G401.6 (cell line): ENCODE results near the gene CHRM1.

Experiments
- FAIRE-seq: peaks from 2 replicates; lab custom pipeline; 2012; peaks lifted over from hg19 to GRCh38; lab: Jason Lieb, UNC

The CHRM1 gene

GRCh38 chr11:62925745-62926679 is 4.8 kb upstream of the CHRM1 start:
- FAIRE-seq = no peak

GRCh38 chr11:62925308-62925707 is 4.1 kb upstream of the CHRM1 start:
- no peak for FAIRE-seq

- no peak for FAIRE-seq
Observed at GRCh38 chr11:62923601-62924411, 2.6 kb upstream of the CHRM1 start.

GRCh38 chr11:62922653-62923431 is 1.7 kb upstream of the CHRM1 start:
- FAIRE-seq = no peak

- FAIRE-seq = no peak
Observed at GRCh38 chr11:62922189-62922589, 1.0 kb upstream of the CHRM1 start.

GRCh38 chr11:62921573-62922188 is 518 bp upstream of the CHRM1 start:
- FAIRE-seq = no peak

GRCh38 chr11:62919898-62920640 is 1.1 kb downstream of the CHRM1 start:
- FAIRE-seq = no peak

- no peak for FAIRE-seq
Observed at GRCh38 chr11:62919476-62919875, 1.7 kb downstream of the CHRM1 start.

GRCh38 chr11:62918531-62918930 is 2.6 kb downstream of the CHRM1 start:
- no peak for FAIRE-seq

GRCh38 chr11:62917906-62918502 is 3.2 kb downstream of the CHRM1 start:
- no peak for FAIRE-seq

- no peak for FAIRE-seq
Observed at GRCh38 chr11:62914416-62914815, 6.7 kb downstream of the CHRM1 start.

GRCh38 chr11:62912268-62912667 is 8.9 kb downstream of the CHRM1 start:
- FAIRE-seq = no peak

- no peak for FAIRE-seq
Observed at GRCh38 chr11:62911137-62912130, 9.7 kb downstream of the CHRM1 start.

GRCh38 chr11:62910141-62910882 is 10.9 kb downstream of the CHRM1 start:
- FAIRE-seq = no peak

- FAIRE-seq = no peak
Observed at GRCh38 chr11:62909107-62909894, 11.9 kb downstream of the CHRM1 start.

- no peak for FAIRE-seq
Observed at GRCh38 chr11:62908468-62909072, 12.6 kb downstream of the CHRM1 start.

GRCh38 chr11:62905927-62906531 is 15.1 kb downstream of the CHRM1 start:
- peak; percentile 94 for FAIRE-seq
